NCI-H1930 (cell line): ENCODE results near the gene ABCC10.
"Not testable (repeated sequence)": the region's sequence is repeated elsewhere in the genome, so short reads cannot be mapped to it uniquely, and the experiment has no call there.

Experiments
- DNase-seq, 2 experiments: peaks; one replicate each; lab custom pipeline; 2025; lab: John Stamatoyannopoulos, UW

The ABCC10 gene

DNA sequence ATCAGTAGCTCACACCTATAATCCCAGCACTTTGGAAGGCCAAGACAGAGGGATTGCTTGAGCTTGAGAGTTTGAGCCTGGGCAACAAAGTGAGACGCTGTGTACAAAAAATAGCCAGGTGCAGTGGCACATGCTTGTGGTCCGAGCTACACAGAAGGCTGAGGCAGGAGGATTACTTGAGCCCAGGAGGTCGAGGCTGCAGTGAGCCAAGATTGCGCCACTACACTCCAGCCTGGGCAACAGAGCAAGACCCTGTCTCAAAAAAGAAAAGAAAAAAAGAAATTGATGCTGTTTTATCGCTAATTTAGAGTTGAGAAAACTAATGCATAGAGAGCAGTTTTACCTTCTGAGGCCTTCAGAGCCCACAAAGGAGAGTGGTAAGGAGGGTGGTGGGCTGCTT lies 71.0 kb downstream of the ABCC10 start:
- not testable (repeated sequence) for DNase-seq

DNA sequence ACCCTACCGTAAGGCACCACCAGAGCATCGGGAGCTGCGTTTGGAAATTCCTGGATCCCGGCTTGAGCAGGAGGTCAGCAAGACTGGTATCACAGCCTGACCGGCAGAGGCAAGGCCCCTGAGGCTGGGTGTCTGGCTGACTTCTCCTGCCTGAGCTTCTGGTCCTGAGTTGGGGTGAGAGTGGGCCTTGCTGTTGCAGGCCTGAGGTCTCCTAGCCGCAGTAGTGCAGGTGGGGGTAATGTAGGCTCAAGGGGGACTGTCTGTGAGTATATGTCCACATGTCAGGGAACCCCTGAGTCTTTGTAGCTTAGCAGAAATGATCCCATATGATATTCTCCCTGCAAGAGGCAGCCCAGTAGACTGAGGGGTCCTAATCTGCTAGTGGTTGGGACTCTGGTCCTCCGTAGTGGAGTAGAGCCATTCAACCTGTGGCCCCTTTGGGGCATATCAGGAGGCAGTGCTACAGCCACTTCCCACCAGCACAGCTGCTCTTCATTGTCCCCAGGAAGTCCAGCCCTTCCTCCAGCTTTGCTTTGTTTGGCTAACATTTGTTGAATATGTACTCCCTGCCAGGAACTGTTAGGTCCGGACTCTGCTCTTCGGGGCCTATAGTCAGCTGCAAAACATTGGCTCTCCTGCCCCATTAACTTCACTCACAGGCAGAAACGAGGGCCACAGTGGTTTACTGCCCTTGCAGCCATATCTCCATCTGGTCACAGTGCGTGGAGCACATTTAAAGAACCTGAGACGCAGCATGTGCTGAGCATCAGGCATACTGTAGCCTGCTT lies 71.9 kb downstream of the ABCC10 start:
- no peak for DNase-seq
